HG03439 (cell line): ENCODE results near the gene EEF1AKMT3.

Experiments
- ATAC-seq: cut with Tn5 transposase; IDR thresholded peaks from one replicate; pipeline ENCODE4 v1.9.1; 2021; ENCODE audit warnings: mild to moderate bottlenecking, moderate library complexity; ENCODE audit not compliant: unreplicated experiment

The EEF1AKMT3 gene

GRCh38 chr12:57782243-57782607 lies 9.8 kb downstream of the EEF1AKMT3 start:
- no peak for ATAC-seq

GRCh38 chr12:57782608-57783465 lies 10.4 kb downstream of the EEF1AKMT3 start, which contains the start of gene TSFM:
TSS of gene TSFM (plus strand) at chr12:57782787. CDS start at chr12:57782802, 15 bp downstream.
- peak; percentile 81 for ATAC-seq

GRCh38 chr12:57783466-57783801 lies 11.0 kb downstream of the EEF1AKMT3 start:
- no peak for ATAC-seq

DNA sequence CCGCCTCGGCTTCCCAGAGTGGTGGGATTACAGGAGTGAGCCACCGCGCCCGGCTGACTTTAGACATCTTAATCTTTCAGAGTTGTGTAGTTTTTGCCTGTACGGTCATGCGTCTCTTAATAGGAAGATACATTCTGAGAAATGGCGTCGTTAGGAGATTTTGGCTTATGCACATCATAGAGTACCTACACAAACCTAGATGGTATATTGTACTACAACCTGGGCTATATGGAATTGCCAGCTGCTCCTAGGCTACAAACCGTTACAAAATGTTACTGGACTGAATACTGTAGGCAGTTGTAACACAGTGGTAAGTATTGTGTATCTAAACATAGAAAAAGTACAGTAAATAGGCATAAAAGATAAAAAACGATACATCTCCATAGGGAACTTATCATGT lies 11.4 kb downstream of the EEF1AKMT3 start:
- ATAC-seq, result no peak

DNA sequence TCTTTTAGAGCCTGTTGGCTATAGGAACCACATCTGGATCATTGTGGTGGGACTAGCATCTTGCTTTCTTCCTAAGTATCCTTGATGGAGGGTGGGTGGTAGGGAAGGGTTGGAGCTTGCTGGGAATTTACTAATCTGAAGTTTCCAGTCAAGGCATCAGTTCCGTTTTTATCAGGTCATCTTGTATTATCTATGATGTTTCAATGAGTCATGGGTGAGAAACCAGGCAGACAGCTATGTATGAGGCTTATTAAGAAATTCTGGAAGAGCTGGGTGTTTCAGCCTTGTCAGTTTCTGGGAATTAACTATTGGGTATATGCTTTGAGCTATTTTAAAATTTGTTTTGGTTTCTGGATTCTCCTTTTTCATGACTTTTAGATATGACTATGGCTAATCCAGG lies 21.5 kb downstream of the EEF1AKMT3 start:
- no peak for ATAC-seq

DNA sequence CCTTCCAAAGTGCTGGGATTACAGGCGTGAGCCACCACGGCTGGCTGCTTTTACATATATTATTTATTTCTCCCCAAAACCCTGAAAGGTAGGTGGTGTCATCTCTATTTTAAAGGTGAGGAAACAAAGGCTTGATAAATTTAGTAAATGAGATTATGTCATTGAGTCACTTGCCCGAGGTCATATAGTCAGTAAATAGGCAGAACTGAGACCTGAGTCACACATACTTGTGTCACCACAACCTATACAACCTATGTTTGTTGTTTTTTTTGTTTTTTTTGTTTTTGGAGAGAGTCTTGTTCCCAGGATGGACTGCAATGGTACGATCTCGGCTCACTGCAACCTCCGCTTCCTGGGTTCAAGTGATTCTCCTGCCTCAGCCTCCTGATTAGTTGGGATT lies 22.9 kb downstream of the EEF1AKMT3 start:
- no peak for ATAC-seq

DNA sequence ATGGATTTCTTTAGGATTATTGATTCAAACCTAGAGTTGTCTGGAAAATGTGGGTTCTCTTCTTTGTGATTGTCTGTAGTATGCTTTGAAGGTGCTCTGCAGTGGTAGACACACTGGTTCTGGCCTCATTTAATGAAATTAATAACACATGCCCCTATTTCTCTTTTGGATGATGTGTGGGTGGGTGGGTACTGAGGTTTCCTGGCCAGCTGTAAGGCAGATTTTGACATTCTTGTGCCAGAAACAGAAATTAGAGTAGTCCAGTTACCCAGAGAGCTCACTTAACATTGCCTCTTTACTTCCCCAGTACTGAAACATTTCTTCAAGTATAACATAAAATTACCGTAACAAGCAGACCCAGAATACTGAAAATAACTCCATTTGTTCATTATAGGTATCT lies 24.6 kb downstream of the EEF1AKMT3 start:
- ATAC-seq, result no peak

GRCh38 chr12:57797933-57798332 lies 25.5 kb downstream of the EEF1AKMT3 start:
- ATAC-seq, result no peak

DNA sequence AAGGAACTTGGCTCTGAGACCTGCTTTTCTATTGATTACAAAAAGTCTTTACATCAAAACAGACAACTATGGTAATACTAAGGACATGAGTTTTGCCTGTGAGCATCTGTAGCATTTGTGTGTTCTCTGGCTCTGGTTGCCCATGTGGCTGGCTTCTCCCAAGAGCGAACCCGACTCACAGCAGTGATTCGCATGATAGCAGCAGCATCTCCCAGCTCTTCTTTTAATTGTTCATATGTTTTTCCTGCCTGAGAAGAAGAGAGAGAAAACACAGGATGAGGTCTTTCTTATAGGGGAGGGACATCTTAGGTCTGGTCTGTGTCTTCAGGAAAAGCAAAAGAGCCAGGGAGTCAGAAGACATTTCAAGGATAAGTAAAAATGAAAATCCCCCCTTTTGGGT lies 28.6 kb downstream of the EEF1AKMT3 start:
- no peak for ATAC-seq

DNA sequence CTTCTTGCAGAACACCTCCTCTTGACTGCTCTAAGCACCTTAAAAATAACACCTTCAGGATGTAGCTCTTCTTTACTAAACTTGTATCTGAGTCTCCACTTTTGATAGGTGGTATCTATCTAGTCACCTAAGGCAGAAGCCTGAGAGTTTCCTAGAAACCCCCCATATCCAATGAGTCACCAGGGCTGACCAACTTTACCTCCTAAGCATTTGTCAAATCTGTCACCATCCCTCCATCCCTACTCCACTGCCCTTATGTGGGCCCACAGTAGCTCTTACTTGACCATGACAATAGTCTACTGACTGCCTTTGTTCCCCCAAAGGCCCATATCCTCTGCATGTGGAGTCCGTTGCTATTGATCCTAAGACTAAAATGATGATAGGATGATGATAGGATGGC lies 30.2 kb downstream of the EEF1AKMT3 start:
- no peak for ATAC-seq

DNA sequence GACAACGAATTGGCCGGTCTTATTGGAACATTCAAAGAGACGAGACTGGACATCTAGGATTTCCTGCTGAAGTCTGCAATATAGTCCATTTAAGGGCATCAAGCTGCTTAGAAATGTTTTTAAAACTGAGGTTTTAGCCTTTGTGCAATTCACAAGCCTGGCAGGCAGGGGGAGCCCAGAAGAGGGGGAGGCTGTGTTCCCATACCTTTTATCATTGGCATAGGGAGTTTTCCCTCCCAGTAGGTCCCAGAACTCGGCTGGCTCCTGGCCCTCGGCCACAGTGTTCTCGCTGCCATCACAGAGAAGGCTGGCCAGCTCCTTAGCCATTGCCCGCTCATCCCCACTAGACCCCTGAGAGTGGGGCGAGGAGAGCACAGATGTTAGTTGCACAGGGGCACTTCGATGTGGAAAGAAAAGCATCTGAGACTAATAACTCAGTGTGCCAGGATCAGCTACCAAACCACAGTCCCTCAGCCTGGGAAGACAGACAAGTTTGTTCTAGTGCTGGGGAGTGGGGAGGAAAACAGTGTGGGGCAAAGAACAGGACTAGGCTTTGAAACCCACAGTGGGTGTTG lies 31.0 kb downstream of the EEF1AKMT3 start:
- no peak for ATAC-seq

- no peak for ATAC-seq
Measured at GRCh38 chr12:57806677-57807076, 34.3 kb downstream of the EEF1AKMT3 start.

GRCh38 chr12:57807285-57807684 lies 34.9 kb downstream of the EEF1AKMT3 start:
- no peak for ATAC-seq

DNA sequence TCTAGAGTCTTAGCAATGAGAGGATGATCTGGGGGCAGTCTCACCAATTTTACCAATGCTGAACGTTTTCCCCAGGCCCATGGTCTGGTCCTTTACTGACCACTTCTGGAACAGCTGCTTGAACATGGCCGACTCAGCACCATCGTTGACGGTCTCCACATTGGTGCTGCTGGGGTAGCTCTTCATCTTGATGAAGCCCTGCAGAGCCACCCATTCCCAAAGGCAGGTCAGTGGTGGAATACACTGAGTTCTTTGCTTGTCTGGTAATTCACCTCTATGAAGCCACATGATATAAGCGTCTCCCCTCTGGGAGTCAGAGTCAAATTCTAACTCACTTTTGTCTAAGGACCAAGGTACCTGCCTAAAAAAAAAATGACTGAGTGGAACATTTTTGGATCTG lies 35.9 kb downstream of the EEF1AKMT3 start:
- no peak for ATAC-seq

DNA sequence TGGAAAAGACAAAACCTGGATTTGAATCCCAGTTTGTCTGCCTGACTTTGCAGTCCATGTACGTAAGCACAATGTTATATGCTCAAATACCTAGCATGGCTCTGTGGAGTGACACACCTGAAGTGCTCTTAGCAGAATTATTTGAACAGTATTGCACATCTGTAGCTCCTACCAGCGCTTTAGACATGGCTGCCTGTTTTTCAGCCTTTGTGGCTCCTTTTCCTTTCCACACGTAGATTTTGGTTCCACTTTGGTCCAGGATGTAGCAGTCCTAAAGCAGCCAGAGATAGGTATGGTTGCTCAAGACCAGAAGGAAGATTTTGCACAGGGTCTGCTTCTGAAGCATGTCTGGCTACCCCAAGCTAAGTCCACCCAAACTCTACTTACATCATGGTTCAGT lies 37.0 kb downstream of the EEF1AKMT3 start:
- no peak for ATAC-seq

- no peak for ATAC-seq
Measured at GRCh38 chr12:57810450-57810849, 38.0 kb downstream of the EEF1AKMT3 start.

DNA sequence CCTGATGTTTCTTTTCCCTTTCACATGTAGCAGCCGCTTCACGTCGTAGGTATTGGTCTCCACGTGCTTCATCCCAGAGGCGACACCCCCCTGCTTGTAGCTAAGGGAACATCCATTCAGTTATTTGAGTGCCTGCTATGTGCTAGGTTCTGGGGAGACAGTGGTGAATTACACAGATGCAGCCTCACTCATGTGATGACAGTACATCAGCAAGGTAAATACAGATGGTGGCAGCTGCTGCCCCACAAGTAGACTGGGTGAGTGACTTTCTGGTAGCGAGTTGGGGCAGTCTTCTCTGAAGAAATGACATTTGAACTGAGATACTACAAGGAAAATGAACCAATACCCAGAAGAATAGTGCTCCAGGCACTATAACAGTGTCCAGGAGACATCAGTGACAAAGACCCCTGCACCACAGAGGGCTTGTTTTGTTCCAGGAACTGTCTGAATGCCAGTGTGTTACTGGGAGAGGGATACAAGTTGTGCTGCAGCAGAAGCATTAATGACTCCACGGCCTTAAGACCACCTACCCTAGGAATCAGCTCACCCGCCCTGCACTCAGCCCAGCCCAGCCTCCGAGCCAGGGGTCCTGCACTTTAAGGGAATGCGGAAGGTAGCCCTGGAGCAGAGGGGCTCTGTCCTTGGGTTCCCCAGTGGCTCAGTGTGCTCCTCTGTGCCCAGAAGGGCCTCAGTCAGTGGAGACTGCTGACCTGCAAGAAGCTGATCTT lies 38.8 kb downstream of the EEF1AKMT3 start:
- ATAC-seq, result no peak

GRCh38 chr12:57813111-57813970 lies 40.9 kb downstream of the EEF1AKMT3 start:
- no peak for ATAC-seq

GRCh38 chr12:57813971-57814772 lies 41.8 kb downstream of the EEF1AKMT3 start:
- ATAC-seq, result no peak
